Coronary artery (tissue), 2 donors: Measurements from ENCODE around the gene CATSPERD.
"Not testable (repeated sequence)": the region's sequence is repeated elsewhere in the genome, so short reads cannot be mapped to it uniquely, and the experiment has no call there.

Experiments
- DNase-seq: peaks from one replicate; pipeline ENCODE4 v3.0.0-alpha.2; 2017; ENCODE audit warnings: low spot score
- H3K27ac ChIP-seq, 2 donors: fragments of 200-600 bp; sonication (generic); one replicate each; pipeline ENCODE4 v1.5.1; 2016 to 2019
- H3K4me3 ChIP-seq: fragments of 200-600 bp; sonication (generic); 2 replicates; pipeline ENCODE4 v1.5.1; 2016; ENCODE audit warnings: mild to moderate bottlenecking, moderate library complexity
- CTCF ChIP-seq: fragments of 200-600 bp; sonication (generic); IDR thresholded peaks from one replicate; pipeline ENCODE4 v1.5.1; 2019; ENCODE audit warnings: antibody characterized with exemption

CATSPERD gene

DNA sequence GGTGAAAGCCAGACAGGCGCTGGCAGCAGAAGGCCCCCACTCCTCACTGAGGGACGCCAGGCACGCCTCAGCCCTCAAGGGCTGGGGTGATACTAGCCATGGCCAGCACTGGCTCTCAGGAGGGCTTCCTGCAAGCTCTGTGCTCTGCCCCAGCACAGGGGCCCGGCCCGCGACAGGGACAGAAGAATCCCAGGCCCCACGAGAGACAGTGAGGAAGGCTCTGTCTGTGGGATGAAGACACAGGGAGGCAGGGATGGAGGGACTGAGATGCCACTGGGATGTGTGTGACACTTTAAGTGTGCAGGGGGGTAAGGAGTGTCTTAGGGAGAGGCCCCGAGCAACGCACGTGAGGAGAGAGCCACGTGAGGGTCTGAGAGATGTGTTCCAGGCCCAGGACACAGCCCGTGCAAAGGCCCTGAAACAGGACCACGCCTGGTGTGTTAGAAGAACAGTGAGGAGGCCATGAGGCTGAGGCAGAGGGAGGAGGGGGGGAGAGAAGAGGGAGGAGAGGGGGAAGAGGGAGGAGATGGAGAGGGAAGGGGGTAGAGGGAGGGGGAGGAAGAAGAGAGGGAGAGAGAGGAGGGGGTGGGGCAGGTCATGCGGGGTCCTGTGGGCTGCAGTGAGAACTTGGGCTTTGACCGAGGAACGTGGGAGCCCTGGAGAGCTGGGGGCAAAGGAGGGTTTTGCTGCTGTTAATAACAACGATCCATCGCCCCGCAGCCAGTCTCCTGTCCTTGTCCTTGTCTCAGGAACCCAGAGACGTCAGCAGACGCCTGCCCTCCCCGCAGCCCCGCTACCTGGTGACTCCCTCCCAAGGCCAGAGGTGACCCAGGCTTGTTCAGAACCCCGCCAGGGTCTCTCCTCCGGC is 23.2 kb upstream of the CATSPERD start:
- Histone ChIP-seq H3K27ac (no peak overlapping the region), H3K4me3 (no peak overlapping the region)
- TF ChIP-seq CTCF = no peak
- peak; percentile 64 for DNase-seq

- Histone ChIP-seq H3K27ac (no peak overlapping the region), H3K4me3 (no peak overlapping the region)
- no peak for TF ChIP-seq CTCF
- no peak for DNase-seq
These were observed 22.4 kb upstream of the CATSPERD start for GRCh38 chr19:5697890-5698634.

- no peak overlapping the region for H3K27ac ChIP-seq
- H3K4me3 ChIP-seq = no peak overlapping the region
These were observed 21.6 kb upstream of the CATSPERD start for GRCh38 chr19:5698635-5699422.

DNA sequence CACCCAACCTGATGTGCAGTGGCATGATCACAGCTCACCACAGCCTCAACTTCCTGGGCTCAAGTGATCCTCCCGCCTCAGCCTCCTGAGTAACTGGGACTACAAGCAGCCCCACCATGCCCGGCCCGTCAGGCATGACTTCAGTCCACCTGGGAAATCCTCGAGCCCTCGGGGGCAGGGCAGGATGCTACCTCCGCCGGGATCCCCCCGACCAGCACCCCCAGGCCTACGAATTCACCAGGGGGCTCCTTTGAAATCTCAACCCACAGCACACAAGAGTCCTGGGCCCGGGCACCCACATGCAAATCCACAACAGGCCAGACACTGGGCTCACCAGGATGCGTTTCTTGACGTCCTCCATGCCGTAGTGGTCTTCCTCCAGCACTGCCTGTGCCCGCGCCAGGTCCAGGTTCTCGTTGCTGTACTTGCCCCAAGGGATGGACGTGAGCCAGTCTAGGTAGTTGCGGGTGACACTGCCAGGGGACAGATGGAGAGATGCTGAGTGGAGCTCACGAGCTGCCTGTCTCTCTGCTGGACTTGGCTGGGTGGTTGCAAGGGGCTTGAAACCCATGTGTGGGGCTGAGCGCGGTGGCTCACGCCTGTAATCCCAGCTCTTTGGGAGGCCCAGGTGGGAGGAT is 19.9 kb upstream of the CATSPERD start:
- H3K4me3 ChIP-seq = no peak overlapping the region
- H3K27ac ChIP-seq = no peak overlapping the region
- peak; percentile 61 for DNase-seq
- TF ChIP-seq CTCF = no peak

More at GRCh38 chr19:5698635-5699422, 21.6 kb upstream of the CATSPERD start:
- no peak for DNase-seq
- no peak for TF ChIP-seq CTCF

DNA sequence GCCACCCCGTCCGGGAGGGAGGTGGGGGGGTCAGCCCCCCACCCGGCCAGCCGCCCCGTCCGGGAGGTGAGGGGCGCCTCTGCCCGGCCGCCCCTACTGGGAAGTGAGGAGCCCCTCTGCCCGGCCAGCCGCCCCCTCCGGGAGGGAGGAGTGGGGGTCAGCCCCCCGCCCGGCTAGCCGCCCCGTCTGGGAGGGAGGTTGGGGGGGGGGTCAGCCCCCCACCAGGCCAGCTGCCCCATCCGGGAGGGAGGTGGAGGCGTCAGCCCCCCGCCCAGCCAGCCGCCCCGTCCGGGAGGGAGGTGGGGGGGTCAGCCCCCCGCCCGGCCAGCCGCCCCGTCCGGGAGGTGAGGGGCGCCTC is 18.4 kb upstream of the CATSPERD start:
- not testable (repeated sequence) for H3K4me3 ChIP-seq, H3K27ac ChIP-seq, DNase-seq

DNA sequence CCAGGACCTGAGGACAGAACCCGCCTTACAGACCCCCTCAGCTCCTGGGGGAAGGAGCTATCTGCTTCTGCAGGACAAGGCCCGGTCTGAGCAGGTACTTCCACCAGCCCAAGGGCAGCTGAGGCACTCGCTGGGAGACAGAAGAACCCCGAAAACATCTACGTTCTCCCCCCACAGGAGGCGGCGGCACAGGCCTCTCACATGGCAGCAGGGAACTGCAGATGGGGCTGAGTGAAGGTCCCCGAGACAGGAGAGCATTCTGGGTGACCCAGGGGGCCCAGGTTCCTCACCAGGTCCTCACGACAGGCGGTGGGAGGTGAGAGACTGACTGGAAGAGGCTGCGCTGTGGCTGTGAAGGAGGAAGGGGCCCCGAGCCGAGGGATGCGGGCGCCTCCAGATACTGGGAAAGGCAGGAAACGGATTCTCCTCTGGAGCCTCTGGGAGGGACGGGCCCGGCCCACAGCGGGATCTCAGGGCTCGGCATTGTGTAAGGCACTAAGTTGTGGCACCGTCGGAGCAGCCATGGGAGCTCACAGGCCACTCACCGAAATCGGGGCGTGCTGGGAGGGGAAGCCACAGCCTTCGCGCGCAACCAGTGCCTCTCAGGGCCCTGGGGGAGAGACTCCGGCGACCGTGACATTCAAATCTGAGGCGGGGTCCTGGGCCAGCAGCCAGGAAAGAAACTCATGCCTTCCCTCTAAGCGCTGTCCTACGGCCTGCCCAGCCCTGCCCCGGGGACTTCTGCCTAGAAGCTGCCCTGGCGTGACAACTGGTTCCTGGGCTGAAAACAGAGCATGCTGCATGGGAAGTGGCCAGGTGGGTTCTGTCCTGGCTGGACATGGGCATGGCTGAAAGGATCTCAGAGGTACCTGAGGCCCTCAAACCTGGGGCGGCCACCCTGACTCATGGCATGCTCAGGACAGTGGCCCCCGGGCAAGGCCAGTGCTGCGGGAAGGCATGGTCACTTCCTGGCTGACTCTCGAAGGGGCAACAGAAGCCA is 16.3 kb upstream of the CATSPERD start:
- TF ChIP-seq CTCF = no peak
- no peak overlapping the region for H3K27ac ChIP-seq
- H3K4me3 ChIP-seq = no peak overlapping the region
- no peak for DNase-seq
